Measurements from ENCODE around the gene NUAK1.

- TF ChIP-seq CTCF (conservative IDR thresholded peaks at IDR 0.05; ENCODE audit: low read length) (no peak), EZH2phosphoT487 (IDR thresholded peaks at IDR 0.05; ENCODE audit: borderline replicate concordance, low read depth, low read length) (no peak)
Observed at GRCh38 chr12:106033161-106033675, 105.5 kb downstream of the NUAK1 start.
